Breast epithelium (tissue), 4 donors: ENCODE measurements around the gene DDX46. TPM values are rescaled to one million over a fixed set of nuclear protein-coding genes. Genes with fewer than 3 reads are reported as not detected.
"Not testable (repeated sequence)": the region's sequence is repeated elsewhere in the genome, so short reads cannot be mapped to it uniquely, and the experiment has no call there.

Experiments used
- DNase-seq, 2 donors: peaks; one replicate each; pipeline ENCODE4 v3.0.0-alpha.2; 2019; ENCODE audit warnings: low spot score in 2 of 2
- H3K27ac ChIP-seq, 2 donors: fragments of 200-600 bp; sonication (generic) in 1 of 2; one replicate each; pipeline ENCODE4 v1.5.1; 2016 to 2019; ENCODE audit warnings: mild to moderate bottlenecking in 1 of 2
- H3K27me3 ChIP-seq, 2 donors: fragments of 200-600 bp; sonication (generic) in 1 of 2; one replicate each; pipeline versions ENCODE4 v1.5.1 to v1.6.0; 2017 to 2019; ENCODE audit warnings: control low read depth in 1 of 2, mild to moderate bottlenecking in 1 of 2
- H3K36me3 ChIP-seq: fragments of 200-600 bp; one replicate; pipeline ENCODE4 v1.5.1; 2019
- H3K4me1 ChIP-seq, 2 donors: fragments of 200-600 bp; sonication (generic); one replicate each; pipeline ENCODE4 v1.5.1; 2016 to 2019; ENCODE audit warnings: control low read depth in 1 of 2
- H3K4me3 ChIP-seq, 3 donors: fragments of 200-600 bp; sonication (generic); 1 replicate in 2 of 3; 2 replicates in 1 of 3; pipeline ENCODE4 v1.5.1; 2016 to 2019; ENCODE audit warnings: mild to moderate bottlenecking in 3 of 3, moderate library complexity in 2 of 3
- H3K9me3 ChIP-seq, 2 donors: fragments of 200-600 bp; sonication (generic) in 1 of 2; one replicate each; pipeline ENCODE4 v1.5.1; 2016 to 2019; ENCODE audit warnings: control low read depth in 1 of 2
- POLR2A ChIP-seq: fragments of 450-650 bp; IDR thresholded peaks from one replicate; pipeline ENCODE4 v1.6.1; 2016; ENCODE audit warnings: antibody characterized with exemption, mild to moderate bottlenecking, moderate library complexity
- POLR2AphosphoS5 ChIP-seq, 3 donors: sonication (generic); formaldehyde crosslinking; IDR thresholded peaks; one replicate each; pipeline ENCODE4 v1.6.1; 2017; ENCODE audit warnings: antibody characterized with exemption in 3 of 3
- intact Hi-C: fragments of 100-400 bp; cut with DNase I; formaldehyde crosslinking; loops from one replicate; pipeline ENCODE4 v1.15.1; 2023; ENCODE audit warnings: low total_unique reads
- total RNA-seq, 3 donors: library from RNA; depleted of rRNA; stranded (reverse); fragments of >200 nt; gene quantifications; one replicate each; pipeline ENCODE4 v1.1.0, GENCODE V29; 2016
- TF ChIP-seq, protein P1 (sequence below), 3 donors: fragments of 450-650 bp; IDR thresholded peaks; one replicate each; pipeline ENCODE4 v1.5.1; 2016 to 2017; ENCODE audit warnings: antibody characterized with exemption in 3 of 3, mild to moderate bottlenecking in 3 of 3, moderate library complexity in 3 of 3

Gene DDX46
- total RNA-seq, 3 donors from 2014 or later, result 37.8 to 62.6 (median 51.1) TPM

DNA sequence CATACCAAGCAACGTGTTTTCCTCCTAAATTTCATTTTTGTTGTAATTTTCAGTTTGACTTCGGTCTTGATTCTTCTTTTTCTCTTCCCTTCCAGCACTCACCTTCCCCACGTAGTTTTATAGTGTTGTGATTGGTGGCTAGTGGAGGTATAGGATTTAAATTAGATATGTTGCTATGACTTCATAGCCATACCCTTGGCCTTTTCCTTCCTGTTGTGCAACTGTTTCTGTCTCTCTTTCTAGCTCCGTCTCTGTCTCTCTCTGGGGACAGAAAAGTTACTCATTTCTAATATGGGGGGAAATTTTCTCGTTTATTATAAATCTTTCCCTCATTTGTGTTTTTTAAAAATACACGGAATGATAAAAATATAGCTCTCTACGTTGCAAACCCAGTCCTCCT lies 66.6 kb downstream of the DDX46 start:
- no peak for TF ChIP-seq POLR2AphosphoS5 (IDR thresholded peaks at IDR 0.05)
- TF ChIP-seq, protein P1, sequence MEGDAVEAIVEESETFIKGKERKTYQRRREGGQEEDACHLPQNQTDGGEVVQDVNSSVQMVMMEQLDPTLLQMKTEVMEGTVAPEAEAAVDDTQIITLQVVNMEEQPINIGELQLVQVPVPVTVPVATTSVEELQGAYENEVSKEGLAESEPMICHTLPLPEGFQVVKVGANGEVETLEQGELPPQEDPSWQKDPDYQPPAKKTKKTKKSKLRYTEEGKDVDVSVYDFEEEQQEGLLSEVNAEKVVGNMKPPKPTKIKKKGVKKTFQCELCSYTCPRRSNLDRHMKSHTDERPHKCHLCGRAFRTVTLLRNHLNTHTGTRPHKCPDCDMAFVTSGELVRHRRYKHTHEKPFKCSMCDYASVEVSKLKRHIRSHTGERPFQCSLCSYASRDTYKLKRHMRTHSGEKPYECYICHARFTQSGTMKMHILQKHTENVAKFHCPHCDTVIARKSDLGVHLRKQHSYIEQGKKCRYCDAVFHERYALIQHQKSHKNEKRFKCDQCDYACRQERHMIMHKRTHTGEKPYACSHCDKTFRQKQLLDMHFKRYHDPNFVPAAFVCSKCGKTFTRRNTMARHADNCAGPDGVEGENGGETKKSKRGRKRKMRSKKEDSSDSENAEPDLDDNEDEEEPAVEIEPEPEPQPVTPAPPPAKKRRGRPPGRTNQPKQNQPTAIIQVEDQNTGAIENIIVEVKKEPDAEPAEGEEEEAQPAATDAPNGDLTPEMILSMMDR (IDR thresholded peaks at IDR 0.05), result no peak
- no peak for TF ChIP-seq POLR2A
- DNase-seq, result no peak
- H3K27ac ChIP-seq, result no peak overlapping the region
- no peaks in the 10 kb centered on the region for H3K36me3 ChIP-seq
- intact Hi-C loops, result no loop called here
- H3K4me3 ChIP-seq, result no peak overlapping the region
- no peaks in the 10 kb centered on the region for H3K9me3 ChIP-seq
- H3K4me1 ChIP-seq, result no peaks in the 10 kb centered on the region
- H3K27me3 ChIP-seq, result no peaks in the 10 kb centered on the region

DNA sequence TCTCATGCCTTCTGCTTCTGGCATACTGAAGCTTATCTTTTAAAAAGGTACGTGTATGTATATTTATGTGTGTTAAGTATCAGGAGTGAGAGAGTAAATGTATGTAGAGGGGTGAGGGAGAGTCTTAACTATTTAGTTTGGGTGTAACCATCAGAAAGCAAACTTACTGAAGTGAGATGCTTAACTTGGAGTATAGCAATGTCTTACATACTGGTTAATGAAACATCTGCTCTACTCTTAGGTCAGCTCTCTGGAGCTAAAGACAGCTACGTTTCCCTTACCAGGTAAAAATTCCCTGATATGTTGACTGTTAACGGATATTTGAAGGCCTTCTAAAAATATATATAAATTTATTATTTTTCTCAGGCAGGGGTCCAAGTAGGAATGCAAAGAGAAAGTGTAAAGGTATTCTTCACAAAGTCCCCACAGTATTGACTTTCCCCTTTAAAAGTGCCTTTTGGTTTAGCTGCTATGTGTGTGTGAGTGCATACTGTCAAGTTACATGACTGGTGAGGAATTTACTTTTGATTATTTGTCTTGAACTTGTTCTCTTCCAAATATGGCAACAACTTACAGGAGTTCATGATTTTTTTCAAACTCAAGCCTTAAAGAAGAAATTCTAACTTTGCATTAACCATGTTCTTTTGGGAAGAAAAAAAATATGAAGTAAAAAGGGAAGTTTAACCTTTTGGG lies 74.9 kb downstream of the DDX46 start:
- H3K9me3 ChIP-seq, result no peaks in the 10 kb centered on the region
- DNase-seq, result no peak
- H3K36me3 ChIP-seq, result no peaks in the 10 kb centered on the region
- no peaks in the 10 kb centered on the region for H3K4me1 ChIP-seq
- H3K27ac ChIP-seq, result no peak overlapping the region
- TF ChIP-seq POLR2AphosphoS5 (IDR thresholded peaks at IDR 0.05), result no peak
- intact Hi-C loops, result no loop called here
- H3K27me3 ChIP-seq, result no peaks in the 10 kb centered on the region
- no peak overlapping the region for H3K4me3 ChIP-seq

DNA sequence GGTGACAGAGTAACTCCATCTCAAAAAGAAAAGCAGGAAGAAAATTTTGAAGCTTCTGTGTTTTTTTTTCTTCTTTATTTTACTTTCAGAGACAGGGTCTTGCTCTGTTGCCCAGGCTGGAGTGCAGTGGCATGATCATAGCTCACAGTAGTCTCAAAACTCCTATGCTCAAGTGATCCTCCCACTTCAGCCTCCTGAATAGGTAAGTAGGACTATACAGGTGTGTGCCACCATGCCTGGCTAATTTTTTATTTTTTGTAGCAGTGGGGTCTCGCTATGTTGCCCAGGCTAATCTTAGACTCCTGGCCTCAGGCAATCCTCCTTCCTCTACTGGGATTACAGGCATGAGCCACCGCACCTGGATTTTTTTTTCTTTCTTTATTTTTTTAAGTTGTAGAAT lies 77.0 kb downstream of the DDX46 start:
- intact Hi-C loops, result no loop called here
- no peaks in the 10 kb centered on the region for H3K9me3 ChIP-seq
- TF ChIP-seq, protein P1 (IDR thresholded peaks at IDR 0.05), result no peak
- TF ChIP-seq POLR2AphosphoS5 (IDR thresholded peaks at IDR 0.05) (no peak), POLR2A (no peak)
- no peaks in the 10 kb centered on the region for H3K4me1 ChIP-seq
- no peaks in the 10 kb centered on the region for H3K36me3 ChIP-seq
- H3K4me3 ChIP-seq, result no peak overlapping the region
- H3K27ac ChIP-seq, result no peak overlapping the region
- DNase-seq, result no peak
- no peaks in the 10 kb centered on the region for H3K27me3 ChIP-seq

DNA sequence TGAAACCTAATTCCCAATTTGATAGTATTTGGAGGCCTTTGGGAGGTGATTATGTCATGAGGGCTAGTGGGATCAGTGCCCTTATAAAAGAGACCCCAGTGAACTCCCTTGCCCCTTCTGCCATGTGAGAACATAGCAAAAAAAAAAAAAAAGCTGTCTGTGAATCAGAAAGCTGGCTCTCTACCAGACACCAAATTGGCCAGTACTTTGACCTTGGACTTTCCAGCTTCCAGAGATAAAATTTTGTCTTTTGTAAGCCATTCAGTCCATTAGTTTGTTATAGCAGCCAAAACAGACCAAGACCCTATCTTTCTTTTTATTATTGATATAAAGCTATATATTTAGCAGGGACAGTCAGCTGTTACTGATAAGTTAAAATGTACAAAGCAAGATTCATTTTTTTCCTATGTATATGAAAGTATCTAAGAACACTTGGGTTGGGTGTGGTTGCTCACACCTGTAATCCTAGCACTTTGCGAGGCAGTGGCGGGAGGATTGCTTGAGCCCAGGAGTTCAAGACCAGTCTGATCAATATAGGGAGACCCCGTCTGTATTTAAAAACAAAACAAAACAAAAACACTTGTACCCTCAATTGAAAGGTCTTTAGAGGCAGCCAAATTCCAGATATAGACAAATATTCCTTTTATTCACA lies 79.1 kb downstream of the DDX46 start:
- intact Hi-C loops, result no loop called here
- Histone ChIP-seq H3K27ac (no peak overlapping the region), H3K4me3 (no peak overlapping the region), H3K4me1 (no peaks in the 10 kb centered on the region), H3K9me3 (no peaks in the 10 kb centered on the region), H3K27me3 (no peaks in the 10 kb centered on the region), H3K36me3 (no peaks in the 10 kb centered on the region)
- no peak for DNase-seq
- TF ChIP-seq, protein P1 (IDR thresholded peaks at IDR 0.05), result no peak
- no peak for TF ChIP-seq POLR2A
- TF ChIP-seq POLR2AphosphoS5 (IDR thresholded peaks at IDR 0.05), result no peak

DNA sequence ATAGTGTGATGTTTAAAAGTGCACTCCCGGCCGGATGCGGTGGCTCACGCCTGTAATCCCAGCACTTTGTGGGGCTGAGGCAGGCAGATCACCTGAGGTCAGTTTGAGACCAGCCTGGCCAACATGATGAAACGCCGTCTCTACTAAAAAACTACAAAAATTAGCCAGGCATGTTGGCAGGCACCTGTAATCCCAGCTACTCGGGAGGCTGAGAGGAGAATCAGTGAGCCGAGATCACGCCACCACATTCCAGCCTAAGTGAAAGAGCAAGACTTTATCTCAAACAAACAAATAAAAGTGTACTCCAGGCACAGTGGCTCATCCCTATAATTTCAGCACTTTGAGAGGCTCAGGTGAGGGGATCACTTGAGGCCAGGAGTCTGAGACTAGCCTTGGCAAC lies 79.8 kb downstream of the DDX46 start:
- H3K4me3 ChIP-seq, H3K9me3 ChIP-seq, H3K27ac ChIP-seq, H3K4me1 ChIP-seq, H3K36me3 ChIP-seq, intact Hi-C loops, DNase-seq, H3K27me3 ChIP-seq: not testable (repeated sequence)

DNA sequence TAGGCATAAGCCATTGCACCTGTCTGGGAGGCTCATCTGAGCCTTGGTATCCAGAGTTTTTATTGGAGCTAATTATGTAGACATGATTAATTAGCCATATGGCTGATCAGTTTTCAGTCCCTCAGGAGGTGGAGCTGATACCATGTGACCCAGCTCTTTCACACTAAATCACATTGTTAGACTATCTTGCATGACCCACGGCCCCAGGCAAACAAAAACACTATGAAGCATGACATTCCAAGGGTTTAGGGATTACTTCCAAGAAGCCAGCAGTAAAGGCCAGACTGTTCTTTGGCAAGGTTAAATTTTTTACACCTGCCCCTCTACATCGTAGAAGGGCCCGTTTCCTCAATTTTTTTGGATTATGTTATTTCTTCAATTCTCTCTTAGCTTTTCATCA lies 82.2 kb downstream of the DDX46 start:
- no peak for DNase-seq
- intact Hi-C loops, result no loop called here
- Histone ChIP-seq H3K27ac (no peak overlapping the region), H3K4me1 (no peaks in the 10 kb centered on the region), H3K9me3 (no peaks in the 10 kb centered on the region), H3K36me3 (no peaks in the 10 kb centered on the region), H3K4me3 (no peak overlapping the region), H3K27me3 (no peaks in the 10 kb centered on the region)
- TF ChIP-seq, protein P1 (IDR thresholded peaks at IDR 0.05), result no peak
- TF ChIP-seq POLR2A, result no peak
- no peak for TF ChIP-seq POLR2AphosphoS5 (IDR thresholded peaks at IDR 0.05)
